Astrocyte (in vitro differentiated cells and primary cell): Measurements from ENCODE around the gene GIPC3.

Experiments used
- CTCF ChIP-seq: IDR thresholded peaks from 2 replicates; pipeline ENCODE4 v1.5.1; 2011; ENCODE audit warnings: low read depth, mild to moderate bottlenecking, inconsistent platforms, low read length, moderate library complexity; ENCODE audit not compliant: insufficient read depth
- EZH2 ChIP-seq: IDR thresholded peaks from 2 replicates; pipeline ENCODE4 v1.6.1; 2012; ENCODE audit warnings: mild to moderate bottlenecking, low read length, inconsistent platforms; ENCODE audit not compliant: insufficient read depth

DNA sequence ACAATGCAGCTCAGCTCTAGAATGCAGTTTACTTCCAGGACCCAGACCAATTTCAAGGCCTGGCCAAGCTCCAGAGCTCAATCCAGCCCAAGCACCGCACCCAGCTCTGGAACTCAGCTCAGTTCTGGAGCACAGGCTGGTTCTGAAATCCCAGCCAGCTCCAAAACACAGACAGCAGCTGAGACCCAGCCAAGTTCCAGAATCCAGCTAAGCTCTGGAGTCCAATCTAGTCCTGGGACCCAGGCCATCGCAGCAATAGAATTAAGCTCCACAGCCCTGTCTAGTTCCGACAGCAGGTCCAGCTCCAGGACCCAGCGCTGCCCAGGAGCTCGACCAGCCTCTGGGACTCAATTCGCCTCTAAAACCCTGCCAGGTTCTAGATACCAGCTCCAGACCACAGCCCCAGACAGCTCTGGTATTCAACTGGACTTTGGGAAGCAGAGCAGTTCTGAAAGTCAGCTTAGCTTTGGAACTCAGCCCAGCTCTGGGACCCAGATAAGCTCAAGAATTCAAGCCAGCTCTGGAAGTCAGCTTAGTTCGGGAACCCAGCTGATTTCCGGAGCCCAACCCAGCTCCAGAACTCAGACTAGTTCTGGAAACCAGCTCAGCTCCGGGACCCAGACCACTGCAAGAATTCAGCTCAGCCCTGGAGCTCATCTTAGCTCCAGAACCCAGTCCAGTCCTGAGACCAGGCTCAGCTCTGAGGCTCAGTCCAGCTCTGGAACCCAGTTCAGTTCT lies 6.8 kb downstream of the GIPC3 start:
- TF ChIP-seq CTCF (no peak), EZH2 (no peak)
